ENCODE data around the gene TESPA1.

GRCh38 chr12:55017416-55017925, 32.9 kb upstream of the TESPA1 start:
- no peak for TF ChIP-seq POLR2A (IDR thresholded peaks at IDR 0.05)
- TF ChIP-seq CTCF (IDR thresholded peaks at IDR 0.05): no peak

Data from uterus (tissue), 2 donors.